Mucosa of descending colon (tissue), 3 donors: ENCODE measurements around the gene RGMB. TPM values are rescaled to one million over a fixed set of nuclear protein-coding genes. Genes with fewer than 3 reads are reported as not detected.

Experiments
- ATAC-seq: fragments of 200-7000 bp; cut with Tn5 transposase; one replicate; pipeline ENCODE4 v1.9.1; 2020; ENCODE audit warnings: mild to moderate bottlenecking, moderate library complexity
- DNase-seq, 3 donors: peaks; one replicate each; pipeline ENCODE4 v3.0.0-alpha.2; 2020
- H3K36me3 ChIP-seq: fragments of 200-600 bp; one replicate; pipeline ENCODE4 v1.8.0; 2021; ENCODE audit warnings: low read depth, mild to moderate bottlenecking
- H3K4me1 ChIP-seq: fragments of 200-600 bp; one replicate; pipeline ENCODE4 v1.8.0; 2021; ENCODE audit warnings: low read depth, mild to moderate bottlenecking
- H3K4me3 ChIP-seq: fragments of 200-600 bp; one replicate; pipeline ENCODE4 v1.8.0; 2021; ENCODE audit warnings: mild to moderate bottlenecking
- H3K9me3 ChIP-seq: fragments of 200-600 bp; one replicate; pipeline ENCODE4 v1.8.0; 2021; ENCODE audit warnings: mild to moderate bottlenecking
- intact Hi-C, 2 donors: fragments of 100-400 bp; cut with DNase I in 1 of 2; cut with micrococcal nuclease in 1 of 2; formaldehyde crosslinking; loops; one replicate each; pipeline versions ENCODE4 v1.11.0 to v1.11.1; 2022; cut with DNase I, micrococcal nuclease
- total RNA-seq, 3 donors: library from RNA; stranded (reverse); fragmentation: NEBNext Ultra II Directional in 2 of 3; extraction: Animal tissue kit (Norgen Biotek cat#: 25700) in 2 of 3; gene quantifications; one replicate each; pipeline versions ENCODE4 v1.2.1 to v1.2.4, GENCODE V29; 2021 to 2023
- TF ChIP-seq, protein P1 (sequence below): fragments of 200-600 bp; IDR thresholded peaks from one replicate; pipeline ENCODE4 v1.8.0; 2022; ENCODE audit warnings: antibody characterized with exemption, mild to moderate bottlenecking
- donor health status: DM: no; HTN: no; CAD: no; lungs with moderate emphysema.
- donor health status: DM: no; HTN: no; CAD: no.
- donor health status: DM: no; HTN: yes; CAD: no.

RGMB gene
- total RNA-seq, 3 donors from 2014 or later: 38.2 to 76.6 (median 60.7) TPM

- DNase-seq (no peak), ATAC-seq (no peak)
- H3K4me3 ChIP-seq: no peak overlapping the region
- no peaks in the 10 kb centered on the region for H3K36me3 ChIP-seq
- no peaks in the 10 kb centered on the region for H3K9me3 ChIP-seq
- no peaks in the 10 kb centered on the region for H3K4me1 ChIP-seq
- TF ChIP-seq, protein P1, sequence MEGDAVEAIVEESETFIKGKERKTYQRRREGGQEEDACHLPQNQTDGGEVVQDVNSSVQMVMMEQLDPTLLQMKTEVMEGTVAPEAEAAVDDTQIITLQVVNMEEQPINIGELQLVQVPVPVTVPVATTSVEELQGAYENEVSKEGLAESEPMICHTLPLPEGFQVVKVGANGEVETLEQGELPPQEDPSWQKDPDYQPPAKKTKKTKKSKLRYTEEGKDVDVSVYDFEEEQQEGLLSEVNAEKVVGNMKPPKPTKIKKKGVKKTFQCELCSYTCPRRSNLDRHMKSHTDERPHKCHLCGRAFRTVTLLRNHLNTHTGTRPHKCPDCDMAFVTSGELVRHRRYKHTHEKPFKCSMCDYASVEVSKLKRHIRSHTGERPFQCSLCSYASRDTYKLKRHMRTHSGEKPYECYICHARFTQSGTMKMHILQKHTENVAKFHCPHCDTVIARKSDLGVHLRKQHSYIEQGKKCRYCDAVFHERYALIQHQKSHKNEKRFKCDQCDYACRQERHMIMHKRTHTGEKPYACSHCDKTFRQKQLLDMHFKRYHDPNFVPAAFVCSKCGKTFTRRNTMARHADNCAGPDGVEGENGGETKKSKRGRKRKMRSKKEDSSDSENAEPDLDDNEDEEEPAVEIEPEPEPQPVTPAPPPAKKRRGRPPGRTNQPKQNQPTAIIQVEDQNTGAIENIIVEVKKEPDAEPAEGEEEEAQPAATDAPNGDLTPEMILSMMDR: no peak
- intact Hi-C loops: no loop called here
Measured at GRCh38 chr5:98765815-98766214, 7.6 kb upstream of the RGMB start.

- Histone ChIP-seq H3K4me1 (peaks cover 8% of the 10 kb centered on the region), H3K4me3 (no peak overlapping the region), H3K36me3 (no peaks in the 10 kb centered on the region), H3K9me3 (no peaks in the 10 kb centered on the region)
- intact Hi-C loops: no loop called here
- no peak for ATAC-seq
- TF ChIP-seq, protein P1: no peak
- DNase-seq: no peak
Measured at GRCh38 chr5:98767581-98767980, 5.9 kb upstream of the RGMB start.

DNA sequence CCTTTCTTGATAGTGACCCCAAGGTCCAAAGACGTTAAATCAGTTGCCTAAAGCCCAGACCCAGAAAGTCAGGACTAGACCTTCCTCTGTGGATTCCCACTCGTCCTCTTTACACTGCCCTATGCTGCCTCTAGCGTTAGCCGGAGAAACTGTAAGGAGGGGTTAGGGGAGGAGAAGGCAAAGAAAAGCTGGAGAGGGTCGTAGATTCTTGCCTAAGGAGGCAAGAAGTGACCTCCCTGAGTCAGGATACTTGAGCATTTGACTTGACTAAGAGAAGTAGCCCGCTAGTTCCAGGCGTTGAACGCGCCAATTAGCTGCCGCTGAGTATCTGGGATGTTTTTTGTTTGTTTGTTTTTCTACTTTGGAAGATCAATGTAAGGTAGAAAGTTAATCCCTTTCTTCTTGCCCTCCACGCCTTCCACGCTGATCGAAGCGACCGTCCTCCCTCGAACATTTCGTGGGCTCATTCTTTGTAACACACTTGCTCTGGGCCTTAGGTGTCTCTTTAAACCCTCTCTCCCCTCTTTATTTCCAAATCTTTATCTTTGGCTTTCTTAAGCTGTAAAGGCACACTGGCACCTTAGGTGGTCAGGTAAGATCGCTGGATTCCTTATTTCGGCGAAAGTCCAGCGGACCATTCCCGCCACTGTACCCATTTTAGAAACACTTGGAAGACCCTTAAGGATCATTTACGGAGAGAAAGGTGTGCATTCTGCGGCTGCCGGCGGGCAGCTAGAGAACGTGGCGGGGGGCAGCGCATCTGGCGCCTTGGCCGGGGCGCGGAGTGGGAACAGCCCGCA lies 5.1 kb upstream of the RGMB start:
- H3K36me3 ChIP-seq: no peaks in the 10 kb centered on the region
- DNase-seq (peak in 2 of 3 donors; percentile 39 to 69), ATAC-seq (peak; percentile 32)
- H3K9me3 ChIP-seq: no peaks in the 10 kb centered on the region
- H3K4me3 ChIP-seq: peak overlapping the region; percentile 44
- intact Hi-C loops: no loop called here
- TF ChIP-seq, protein P1: peak; percentile 63
- peaks cover 10% of the 10 kb centered on the region for H3K4me1 ChIP-seq

DNA sequence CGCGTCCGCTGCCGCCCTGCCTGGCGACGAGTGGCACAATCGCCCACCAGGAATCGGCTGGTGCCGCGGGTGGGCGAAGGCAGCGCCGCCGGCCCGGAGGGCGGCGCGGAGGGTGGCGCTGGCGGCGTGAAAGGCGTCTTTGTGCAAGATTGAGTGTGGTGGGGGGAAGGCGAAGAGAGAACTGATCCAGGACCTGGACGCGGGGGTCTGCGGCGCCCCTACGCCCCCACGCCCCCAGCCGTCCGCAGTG lies 4.6 kb upstream of the RGMB start:
- intact Hi-C loops: no loop called here
- DNase-seq: no peak
- no peak for ATAC-seq
- peaks cover 10% of the 10 kb centered on the region for H3K4me1 ChIP-seq
- H3K4me3 ChIP-seq: peak overlapping the region; percentile 44
- TF ChIP-seq, protein P1: no peak
- H3K36me3 ChIP-seq: no peaks in the 10 kb centered on the region
- H3K9me3 ChIP-seq: no peaks in the 10 kb centered on the region

GRCh38 chr5:98769210-98769958 lies 4.1 kb upstream of the RGMB start:
- H3K9me3 ChIP-seq: no peaks in the 10 kb centered on the region
- ATAC-seq: peak; percentile 16
- TF ChIP-seq, protein P1: peak; percentile 47
- H3K4me3 ChIP-seq: peak overlapping the region; percentile 44
- H3K4me1 ChIP-seq: peaks cover 10% of the 10 kb centered on the region
- H3K36me3 ChIP-seq: no peaks in the 10 kb centered on the region
- DNase-seq: peak; percentile 73 to 88 (median 78)
- intact Hi-C loops: no loop called here
